T-helper 17 cell (primary cell): ENCODE data around the gene CD53. TPM values are rescaled to one million over a fixed set of nuclear protein-coding genes. Genes with fewer than 3 reads are reported as not detected.

Source experiments
- ATAC-seq: fragments of 150-1000 bp; cut with Tn5 transposase; 2 replicates; pipeline ENCODE4 v1.10.0; 2021; ENCODE audit warnings: mild to moderate bottlenecking, moderate library complexity
- DNase-seq, 3 donors: peaks; one replicate each; pipeline versions ENCODE4 v3.0.0 to v3.0.0-alpha.2; 2020 to 2021
- H3K9me3 ChIP-seq: one replicate; pipeline ENCODE4 v1.7.0; 2013; ENCODE audit warnings: low read length, mild to moderate bottlenecking; ENCODE audit not compliant: control insufficient read depth, poor library complexity, severe bottlenecking
- H3K27ac Mint-ChIP-seq: one replicate; pipeline ENCODE4 v1.8.0; 2022; ENCODE audit warnings: mild to moderate bottlenecking, moderate library complexity, mixed read lengths
- H3K27me3 Mint-ChIP-seq: one replicate; pipeline ENCODE4 v1.8.0; 2022; ENCODE audit warnings: mixed read lengths
- H3K36me3 Mint-ChIP-seq: one replicate; pipeline ENCODE4 v1.8.0; 2022; ENCODE audit warnings: low read depth, mixed read lengths
- H3K4me1 Mint-ChIP-seq: one replicate; pipeline ENCODE4 v1.8.0; 2022; ENCODE audit warnings: mild to moderate bottlenecking, mixed read lengths
- H3K4me3 Mint-ChIP-seq: one replicate; pipeline ENCODE4 v1.8.0; 2022; ENCODE audit warnings: mild to moderate bottlenecking, moderate library complexity, mixed read lengths
- total RNA-seq, 4 donors: library from RNA in 2 of 4; stranded (reverse) in 2 of 4; gene quantifications; one replicate each; pipeline ENCODE4 v1.2.3 and lab custom pipeline; 2022 to 2026

CD53 gene
- total RNA-seq, 2 donors from 2014 or later: 286 to 385 TPM

- DNase-seq: peak in 1 of 3 donors; percentile 31
- ATAC-seq: peak; percentile 51
- no peaks in the 10 kb centered on the region for H3K27me3 Mint-ChIP-seq
- H3K36me3 Mint-ChIP-seq: peaks cover 19% of the 10 kb centered on the region
- H3K9me3 ChIP-seq: no peaks in the 10 kb centered on the region
- H3K4me3 Mint-ChIP-seq: peak overlapping the region; percentile 91
- peak overlapping the region; percentile 99 for H3K27ac Mint-ChIP-seq
- H3K4me1 Mint-ChIP-seq: peaks cover 69% of the 10 kb centered on the region
Observed at GRCh38 chr1:110879758-110880606, 7.0 kb downstream of the CD53 start.

GRCh38 chr1:110880708-110881374 is 7.9 kb downstream of the CD53 start:
- Mint-ChIP-seq H3K4me1 (peaks cover 61% of the 10 kb centered on the region), H3K27ac (peak overlapping the region; percentile 99), H3K4me3 (peak overlapping the region; percentile 91), H3K36me3 (peaks cover 12% of the 10 kb centered on the region), H3K27me3 (no peaks in the 10 kb centered on the region)
- ATAC-seq: peak; percentile 83
- DNase-seq: peak in 1 of 3 donors; percentile 47
- no peaks in the 10 kb centered on the region for H3K9me3 ChIP-seq

- peak overlapping the region; percentile 63 for H3K27ac Mint-ChIP-seq
- ATAC-seq (peak; percentile 38), DNase-seq (no peak)
- H3K4me1 Mint-ChIP-seq: peaks cover 70% of the 10 kb centered on the region
- H3K4me3 Mint-ChIP-seq: peak overlapping the region; percentile 62
- no peaks in the 10 kb centered on the region for H3K9me3 ChIP-seq
- H3K27me3 Mint-ChIP-seq: no peaks in the 10 kb centered on the region
- H3K36me3 Mint-ChIP-seq: peaks cover 19% of the 10 kb centered on the region
Observed at GRCh38 chr1:110888049-110888448, 15.1 kb downstream of the CD53 start.

GRCh38 chr1:110888641-110889040 is 15.7 kb downstream of the CD53 start:
- Mint-ChIP-seq H3K36me3 (peaks cover 23% of the 10 kb centered on the region), H3K27ac (peak overlapping the region; percentile 63), H3K27me3 (no peaks in the 10 kb centered on the region), H3K4me1 (peaks cover 72% of the 10 kb centered on the region), H3K4me3 (no peak overlapping the region)
- H3K9me3 ChIP-seq: no peaks in the 10 kb centered on the region
- ATAC-seq (no peak), DNase-seq (no peak)

GRCh38 chr1:110890474-110891196 is 17.7 kb downstream of the CD53 start:
- H3K9me3 ChIP-seq: no peaks in the 10 kb centered on the region
- DNase-seq (no peak), ATAC-seq (no peak)
- H3K36me3 Mint-ChIP-seq: peaks cover 29% of the 10 kb centered on the region
- H3K27me3 Mint-ChIP-seq: no peaks in the 10 kb centered on the region
- H3K4me1 Mint-ChIP-seq: peaks cover 82% of the 10 kb centered on the region
- peak overlapping the region; percentile 65 for H3K4me3 Mint-ChIP-seq
- peak overlapping the region; percentile 92 for H3K27ac Mint-ChIP-seq

GRCh38 chr1:110893908-110894490 is 21.1 kb downstream of the CD53 start:
- Mint-ChIP-seq H3K36me3 (peaks cover 30% of the 10 kb centered on the region), H3K4me3 (peak overlapping the region; percentile 79), H3K4me1 (peaks cover 77% of the 10 kb centered on the region), H3K27ac (peak overlapping the region; percentile 92), H3K27me3 (no peaks in the 10 kb centered on the region)
- DNase-seq (no peak), ATAC-seq (peak; percentile 49)
- no peaks in the 10 kb centered on the region for H3K9me3 ChIP-seq

- Mint-ChIP-seq H3K4me1 (peaks cover 63% of the 10 kb centered on the region), H3K27ac (peak overlapping the region; percentile 92), H3K4me3 (peak overlapping the region; percentile 66), H3K27me3 (no peaks in the 10 kb centered on the region), H3K36me3 (peaks cover 37% of the 10 kb centered on the region)
- no peaks in the 10 kb centered on the region for H3K9me3 ChIP-seq
- DNase-seq (no peak), ATAC-seq (peak; percentile 78)
Observed at GRCh38 chr1:110896090-110896489, 23.1 kb downstream of the CD53 start.

GRCh38 chr1:110897681-110898080 is 24.7 kb downstream of the CD53 start:
- H3K9me3 ChIP-seq: no peaks in the 10 kb centered on the region
- no peak overlapping the region for H3K4me3 Mint-ChIP-seq
- peaks cover 48% of the 10 kb centered on the region for H3K4me1 Mint-ChIP-seq
- H3K36me3 Mint-ChIP-seq: peaks cover 33% of the 10 kb centered on the region
- ATAC-seq (peak; percentile 35), DNase-seq (no peak)
- H3K27ac Mint-ChIP-seq: peak overlapping the region; percentile 92
- H3K27me3 Mint-ChIP-seq: no peaks in the 10 kb centered on the region

GRCh38 chr1:110898734-110899457 is 25.9 kb downstream of the CD53 start:
- no peaks in the 10 kb centered on the region for H3K27me3 Mint-ChIP-seq
- H3K27ac Mint-ChIP-seq: peak overlapping the region; percentile 69
- H3K4me1 Mint-ChIP-seq: peaks cover 36% of the 10 kb centered on the region
- H3K9me3 ChIP-seq: peaks cover 1% of the 10 kb centered on the region
- no peak for DNase-seq
- no peak overlapping the region for H3K4me3 Mint-ChIP-seq
- ATAC-seq: no peak
- H3K36me3 Mint-ChIP-seq: peaks cover 23% of the 10 kb centered on the region

GRCh38 chr1:110899458-110899843 is 26.5 kb downstream of the CD53 start:
- H3K4me1 Mint-ChIP-seq: peaks cover 30% of the 10 kb centered on the region

GRCh38 chr1:110902820-110903463 is 30.0 kb downstream of the CD53 start:
- no peak overlapping the region for H3K4me3 Mint-ChIP-seq

More at GRCh38 chr1:110899458-110899843, 26.5 kb downstream of the CD53 start:
- Mint-ChIP-seq H3K27me3 (no peaks in the 10 kb centered on the region), H3K4me3 (no peak overlapping the region), H3K36me3 (peaks cover 20% of the 10 kb centered on the region), H3K27ac (peak overlapping the region; percentile 69)
- H3K9me3 ChIP-seq: peaks cover 5% of the 10 kb centered on the region
- ATAC-seq: no peak
- no peak for DNase-seq

More at GRCh38 chr1:110902820-110903463, 30.0 kb downstream of the CD53 start:
- peaks cover 5% of the 10 kb centered on the region for H3K9me3 ChIP-seq
- peaks cover 2% of the 10 kb centered on the region for H3K4me1 Mint-ChIP-seq
- no peak for DNase-seq
- ATAC-seq: no peak
- H3K36me3 Mint-ChIP-seq: peaks cover 10% of the 10 kb centered on the region
- H3K27ac Mint-ChIP-seq: no peak overlapping the region
- no peaks in the 10 kb centered on the region for H3K27me3 Mint-ChIP-seq
